GM18907 (cell line): ENCODE measurements around the gene NLRP2B.
"Not testable (repeated sequence)": the region's sequence is repeated elsewhere in the genome, so short reads cannot be mapped to it uniquely, and the experiment has no call there.

Experiments used
- ATAC-seq: cut with Tn5 transposase; IDR thresholded peaks from one replicate; pipeline ENCODE4 v1.9.1; 2021; ENCODE audit warnings: mild to moderate bottlenecking, moderate library complexity; ENCODE audit not compliant: unreplicated experiment

NLRP2B gene

DNA sequence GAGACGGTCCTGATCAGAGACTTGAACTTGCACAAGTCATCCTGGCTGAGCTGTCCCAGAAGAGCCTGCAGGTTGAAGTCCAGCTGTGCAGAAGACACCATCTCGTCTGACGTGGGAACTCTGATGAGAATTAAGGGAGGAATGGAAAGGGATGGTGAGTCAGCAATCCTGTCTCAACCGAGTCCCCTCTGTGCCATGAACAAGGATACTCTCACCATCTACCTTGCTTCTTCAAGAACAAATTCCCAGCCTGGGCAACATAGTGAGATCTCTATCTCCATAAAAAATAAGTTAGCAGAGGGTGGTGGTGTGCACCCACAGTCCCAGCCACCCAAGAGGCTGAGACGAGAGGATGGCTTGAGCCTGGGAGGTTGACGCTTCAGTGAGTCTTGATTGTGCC, at the start of gene NLRP2B:
Gene NLRP2B, minus strand, starts transcription at position 101 of the 400 bp plus-strand sequence.
- no peak for ATAC-seq

DNA sequence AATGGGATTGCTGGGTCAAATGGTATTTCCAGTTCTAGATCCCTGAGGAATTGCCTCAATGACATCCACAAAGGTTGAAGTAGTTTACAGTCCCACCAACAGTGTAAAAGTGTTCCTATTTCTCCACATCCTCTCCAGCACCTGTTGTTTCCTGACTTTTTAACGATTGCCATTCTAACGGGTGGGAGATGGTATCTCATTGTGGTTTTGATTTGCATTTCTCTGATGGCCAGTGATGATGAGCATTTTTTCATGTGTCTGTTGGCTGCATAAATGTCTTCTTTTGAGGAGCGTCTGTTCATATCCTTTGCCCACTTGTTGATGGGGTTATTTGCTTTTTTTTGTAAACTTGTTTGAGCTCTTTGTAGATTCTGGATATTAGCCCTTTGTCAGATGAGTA, 45.9 kb upstream of the NLRP2B start:
- not testable (repeated sequence) for ATAC-seq

DNA sequence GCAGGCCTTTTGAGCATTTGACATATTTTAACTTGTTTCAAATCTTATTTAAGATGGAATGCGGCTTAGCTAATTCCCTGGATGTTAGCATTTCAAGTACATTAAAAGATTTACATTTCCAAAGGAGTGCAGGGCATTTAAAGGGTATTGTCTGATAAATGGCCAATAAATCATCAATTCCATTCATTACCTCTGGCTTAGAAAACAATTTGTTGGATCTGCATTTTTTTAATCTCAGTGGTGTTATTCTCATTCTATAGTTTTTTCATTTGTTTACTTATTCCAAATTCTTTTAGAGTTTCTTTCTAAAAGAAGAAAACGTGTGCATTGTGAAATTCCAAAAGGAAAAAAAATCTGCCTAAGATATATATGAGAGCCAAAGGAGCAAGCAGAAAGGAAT, 1.3 kb upstream of the NLRP2B start:
- ATAC-seq = no peak

DNA sequence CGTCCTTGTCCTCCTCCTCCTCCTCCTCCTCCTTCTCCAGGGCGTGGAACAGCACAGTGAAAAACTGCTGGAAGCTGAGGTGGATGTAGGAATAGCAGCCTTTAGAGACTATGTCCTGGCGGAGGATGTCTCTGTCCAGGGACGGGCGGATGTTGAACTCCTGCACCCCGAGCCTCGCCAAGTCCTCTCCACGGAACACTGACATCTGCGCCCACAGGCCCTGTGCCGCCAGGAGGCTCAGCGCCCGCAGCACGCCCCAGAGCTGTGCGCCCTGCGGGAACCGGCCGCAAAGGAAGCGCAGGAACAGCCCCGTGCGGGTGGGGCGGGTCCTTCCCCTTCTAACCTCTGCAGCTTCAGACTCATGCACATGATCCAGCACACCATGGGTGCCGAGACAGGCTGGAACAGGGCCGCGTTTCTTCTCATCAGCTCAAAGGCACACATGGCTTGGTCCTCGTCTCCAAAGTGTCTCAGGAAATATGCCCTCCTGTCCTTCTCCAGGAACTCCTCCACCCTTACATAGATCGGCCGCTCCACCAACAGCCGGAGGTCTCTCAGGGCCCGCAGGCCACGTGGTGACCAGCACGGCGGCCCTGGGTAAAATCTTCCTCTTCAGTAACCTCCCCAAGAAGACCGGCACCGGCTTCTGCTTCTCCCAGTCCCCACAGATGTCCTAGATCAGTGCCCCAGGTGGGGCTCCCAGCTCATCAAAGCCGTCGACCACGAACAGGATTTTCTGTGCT, 1.2 kb downstream of the NLRP2B start:
- no peak for ATAC-seq

DNA sequence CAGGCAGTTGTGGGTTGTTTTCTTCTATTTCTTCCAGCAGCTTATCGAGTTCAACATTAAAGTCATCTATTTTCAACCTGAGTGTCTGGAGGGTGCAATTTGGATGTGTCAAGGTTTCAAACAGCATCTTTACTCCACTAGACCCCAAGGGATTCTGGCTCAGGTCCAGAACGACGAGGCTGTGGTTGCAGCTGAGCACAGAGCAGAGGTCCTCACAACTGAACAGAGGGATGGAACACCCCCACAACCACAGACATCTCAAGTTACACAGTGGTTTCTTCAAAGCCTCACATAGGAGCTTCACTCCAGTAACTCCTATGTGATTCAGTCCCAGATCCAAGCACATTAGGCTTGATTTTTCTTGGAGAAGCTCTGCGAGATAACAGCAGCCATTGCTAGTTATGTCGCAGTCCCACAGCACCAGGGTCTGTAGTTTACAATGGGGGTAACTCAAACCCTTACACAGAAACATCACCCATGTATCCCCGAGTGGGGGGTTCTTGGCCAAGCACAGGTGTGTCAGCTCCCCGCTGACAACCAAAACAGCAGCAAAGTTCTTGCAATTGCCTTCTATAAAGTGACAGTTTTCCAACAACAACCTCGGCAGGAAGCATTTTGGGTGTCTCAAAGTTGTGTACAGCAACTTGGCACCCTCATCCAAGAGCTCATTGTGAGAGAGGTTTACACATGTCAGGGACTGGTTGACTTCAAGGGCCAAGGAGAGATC, 2.8 kb downstream of the NLRP2B start:
- no peak for ATAC-seq

DNA sequence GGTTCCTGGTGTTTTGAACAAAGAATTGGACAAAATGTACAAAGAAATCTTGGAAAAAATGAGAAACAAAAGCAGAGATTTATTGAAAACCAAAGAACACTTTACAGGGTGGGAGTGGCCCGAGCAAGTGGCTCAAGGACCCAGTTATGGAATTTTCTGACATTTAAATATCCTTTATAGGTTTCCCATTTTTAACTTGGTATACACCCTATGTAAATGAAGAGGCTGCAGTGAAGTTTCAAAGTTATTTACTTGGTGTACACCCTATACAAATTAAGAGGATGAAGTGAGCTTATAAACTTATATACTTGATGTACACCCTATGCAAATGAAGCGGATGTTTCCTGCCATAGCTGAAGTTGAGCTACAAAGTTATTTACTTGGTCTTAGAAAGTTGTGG, 4.7 kb downstream of the NLRP2B start:
- no peak for ATAC-seq

DNA sequence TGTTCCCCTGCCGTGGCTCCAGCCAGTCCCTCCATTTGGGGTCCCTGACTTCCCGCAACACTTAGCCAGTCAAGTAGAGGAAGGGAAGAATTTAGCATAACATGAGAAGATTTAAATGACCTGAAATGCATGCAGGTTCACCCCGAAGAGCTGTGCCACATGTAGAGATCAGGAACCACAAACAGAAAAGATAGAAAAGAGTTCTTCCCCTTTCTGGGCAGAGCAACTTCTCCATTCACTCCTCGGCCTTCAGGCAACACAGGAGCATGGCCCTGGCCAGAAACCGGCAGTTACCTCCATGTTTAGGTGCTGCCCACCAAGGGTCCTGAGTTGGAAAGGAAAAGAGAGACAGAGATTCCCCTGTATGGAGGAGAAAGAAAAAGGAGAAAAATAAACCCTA, 5.2 kb downstream of the NLRP2B start:
- no peak for ATAC-seq

DNA sequence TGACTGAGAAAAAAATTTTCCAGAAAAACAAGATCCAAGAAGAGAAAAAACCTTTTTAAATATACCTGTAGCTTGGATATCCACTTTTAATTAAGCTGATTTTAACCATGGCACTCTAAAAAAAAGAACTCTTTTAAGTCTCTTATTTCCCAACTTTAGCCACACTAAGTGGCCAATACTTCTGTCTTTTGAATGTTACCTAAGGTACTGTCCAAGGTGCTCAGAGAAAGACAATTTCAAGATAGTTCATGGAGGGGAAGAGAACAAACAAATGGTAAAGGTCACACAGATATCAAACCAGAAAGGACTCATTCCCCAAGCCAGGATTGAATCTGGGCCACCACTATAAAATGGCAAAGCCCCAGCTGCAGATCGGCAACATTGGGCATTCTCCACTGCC, 10.1 kb downstream of the NLRP2B start:
- ATAC-seq = no peak

DNA sequence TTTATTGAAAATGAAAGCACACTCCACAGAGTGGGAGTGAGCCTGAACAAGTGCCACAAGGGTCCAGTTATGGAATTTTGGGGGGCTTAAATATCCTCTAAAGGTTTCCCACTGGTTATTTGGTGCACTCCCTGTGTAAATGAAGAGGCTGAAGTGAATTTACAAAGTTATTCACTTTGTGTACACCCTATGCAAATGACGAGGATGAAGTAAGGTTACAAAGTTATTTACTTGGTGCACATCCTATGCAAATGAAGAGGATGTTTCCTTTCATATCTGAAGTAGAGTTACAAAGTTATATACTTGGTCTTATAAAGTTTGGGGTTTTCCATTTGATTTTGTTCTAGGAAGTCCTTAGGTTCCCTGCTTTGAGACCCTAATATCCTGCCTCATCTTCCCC, 13.1 kb downstream of the NLRP2B start:
- ATAC-seq = no peak

DNA sequence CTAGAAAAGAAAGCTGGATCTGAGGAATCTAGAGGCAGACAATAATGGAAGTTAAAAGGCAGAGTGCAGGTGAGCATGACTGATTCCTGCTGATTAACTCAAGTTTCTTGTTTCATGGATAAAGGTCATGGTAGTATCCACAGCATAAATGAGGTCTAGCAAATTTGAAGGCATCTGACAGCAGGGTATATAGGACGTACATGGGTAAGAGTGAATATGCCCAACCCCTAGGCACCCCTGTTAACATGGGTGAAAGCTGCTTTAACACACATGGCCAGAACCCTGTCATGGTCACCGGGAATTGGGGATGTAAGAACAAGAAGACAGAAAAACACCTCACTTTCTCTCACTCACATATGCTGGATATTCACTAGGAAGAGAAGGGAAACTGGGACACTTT, 25.0 kb downstream of the NLRP2B start:
- no peak for ATAC-seq

DNA sequence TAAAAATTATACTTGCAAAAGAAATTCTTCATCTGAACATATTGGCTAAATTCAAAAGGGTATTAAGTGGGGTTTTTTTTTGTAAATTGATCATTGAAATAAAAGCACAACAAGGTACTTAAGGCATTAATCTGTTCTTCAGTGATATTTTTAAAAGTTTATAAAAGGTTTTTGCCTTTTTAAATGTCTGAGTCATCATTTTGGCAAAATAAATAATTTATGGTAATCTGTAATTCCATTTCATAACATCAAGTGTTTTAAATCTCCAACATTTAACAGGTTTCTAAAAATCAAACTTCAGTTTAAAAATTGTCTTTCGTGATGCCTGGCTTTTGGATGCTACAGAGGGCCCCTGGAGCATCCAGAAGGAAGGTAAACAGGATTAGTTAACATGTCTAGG, 27.4 kb downstream of the NLRP2B start:
- no peak for ATAC-seq

DNA sequence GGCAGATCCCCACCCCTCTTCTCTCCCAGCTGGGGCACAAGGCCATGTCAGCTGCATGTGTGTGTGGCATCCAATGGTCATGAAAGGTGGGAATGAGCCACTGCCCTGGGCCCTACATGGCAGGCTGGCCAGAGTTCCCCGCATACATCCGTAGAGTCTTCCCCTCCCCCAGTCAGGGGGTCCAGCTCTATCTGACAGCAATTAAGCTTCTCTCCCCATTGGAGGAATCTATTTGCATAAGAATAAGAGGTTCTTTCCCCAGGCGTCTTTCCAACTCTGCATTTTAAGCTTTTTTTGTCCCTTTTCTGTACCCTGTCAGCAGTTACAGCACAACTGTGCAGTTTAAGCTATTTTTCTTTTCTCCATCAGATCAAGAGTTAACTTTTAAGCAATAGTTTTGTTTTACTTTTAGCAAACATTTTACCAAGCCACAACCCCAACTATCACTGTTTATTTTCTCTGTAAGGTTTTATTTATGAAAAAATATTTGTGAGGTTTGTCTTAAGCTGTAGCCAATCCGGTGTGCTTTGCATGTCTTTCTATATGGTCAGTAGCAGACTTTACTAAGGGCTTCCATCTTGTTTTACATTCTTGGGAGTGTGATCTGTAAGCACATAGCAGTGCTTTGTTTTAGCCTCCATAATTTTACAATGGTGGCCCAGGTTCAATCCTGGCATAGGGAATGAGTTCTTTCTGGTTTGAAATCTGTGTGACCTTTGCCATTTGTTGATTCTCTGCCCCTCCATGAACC, 28.7 kb downstream of the NLRP2B start:
- no peak for ATAC-seq

DNA sequence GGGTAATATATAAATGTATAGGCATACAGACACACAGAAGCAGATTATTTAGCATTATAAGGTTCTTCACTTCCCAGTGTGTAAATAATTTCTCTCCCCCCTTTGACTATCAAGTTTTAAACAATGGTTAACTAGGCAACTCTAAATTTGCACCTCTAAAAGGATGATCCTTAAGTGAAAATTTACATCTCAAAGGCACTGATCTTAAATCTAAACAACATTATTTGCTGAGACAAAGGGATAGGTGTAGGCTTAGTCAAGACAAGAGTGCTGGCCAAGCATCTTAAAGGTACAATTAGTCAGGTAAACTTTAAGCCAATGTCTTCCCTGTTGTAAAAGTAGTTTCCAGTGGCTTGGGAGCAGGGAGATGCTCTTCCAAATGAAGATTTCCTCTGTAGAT, 33.0 kb downstream of the NLRP2B start:
- no peak for ATAC-seq

DNA sequence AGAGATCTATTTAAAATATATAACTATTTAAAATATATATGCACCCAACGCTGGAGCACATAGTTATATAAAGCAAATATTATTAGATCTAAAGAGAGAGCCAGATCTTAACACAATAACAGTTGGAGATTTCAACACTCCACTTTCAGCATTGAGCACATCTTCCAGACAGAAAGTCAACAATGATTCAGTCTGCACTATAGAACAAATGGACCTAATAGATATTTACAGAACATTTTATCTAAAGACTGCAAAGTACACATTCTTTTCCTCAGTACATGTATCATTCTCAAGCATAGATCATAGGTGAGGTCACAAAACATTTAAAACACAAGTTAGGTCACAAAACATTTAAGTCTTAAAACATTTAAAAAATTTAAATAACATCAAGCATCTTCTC, 36.4 kb downstream of the NLRP2B start:
- ATAC-seq = no peak

DNA sequence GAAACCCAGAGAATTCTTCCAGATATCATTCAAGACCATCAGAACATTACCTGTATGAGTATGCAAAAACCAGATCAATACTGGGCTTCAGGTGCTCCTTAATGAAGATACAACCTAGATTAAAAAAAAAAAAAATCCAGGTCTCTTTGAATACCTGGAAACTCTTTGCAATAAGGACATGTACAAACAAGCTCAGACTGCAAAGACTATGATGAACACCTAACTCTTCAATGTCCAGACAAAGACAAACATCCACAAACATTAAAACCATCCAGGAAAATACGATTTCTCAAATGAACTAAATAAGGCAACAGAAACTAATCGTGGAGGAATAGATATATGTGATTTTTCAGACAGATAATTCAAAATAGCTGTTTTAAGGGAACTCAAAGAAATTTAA, 38.7 kb downstream of the NLRP2B start:
- no peak for ATAC-seq

DNA sequence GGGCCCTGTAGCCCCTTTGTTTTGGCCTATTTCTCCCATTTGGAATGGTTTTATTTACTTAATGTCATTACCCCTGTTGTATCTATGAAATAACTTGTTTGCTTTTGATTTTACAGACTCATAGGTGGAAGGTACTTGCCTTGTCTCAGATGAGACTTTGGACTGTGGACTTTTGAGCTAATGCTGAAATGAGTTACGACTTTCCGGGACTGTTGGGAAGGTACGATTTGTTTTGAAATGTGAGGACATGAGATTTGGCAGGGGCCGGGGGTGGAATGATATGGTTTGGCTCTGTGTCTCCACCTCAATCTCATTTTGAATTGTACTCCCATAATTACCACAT, 39.4 kb downstream of the NLRP2B start:
- ATAC-seq = no peak

DNA sequence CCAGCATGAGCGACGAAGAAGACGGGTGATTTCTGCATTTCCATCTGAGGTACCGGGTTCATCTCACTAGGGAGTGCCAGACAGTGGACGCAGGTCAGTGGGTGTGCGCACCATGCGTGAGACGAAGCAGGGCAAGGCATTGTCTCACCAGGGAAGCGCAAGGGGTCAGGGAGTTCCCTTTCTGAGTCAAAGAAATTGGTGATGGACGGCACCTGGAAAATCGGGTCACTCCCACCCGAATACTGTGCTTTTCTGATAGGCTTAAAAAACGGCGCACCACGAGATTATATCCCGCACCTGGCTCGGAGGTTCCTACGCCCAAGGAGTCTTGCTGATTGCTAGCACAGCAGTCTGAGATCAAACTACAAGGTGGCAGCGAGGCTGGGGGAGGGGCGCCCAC, 50.6 kb downstream of the NLRP2B start:
- not testable (repeated sequence) for ATAC-seq
